Measurements from ENCODE around the gene ALK.

DNA sequence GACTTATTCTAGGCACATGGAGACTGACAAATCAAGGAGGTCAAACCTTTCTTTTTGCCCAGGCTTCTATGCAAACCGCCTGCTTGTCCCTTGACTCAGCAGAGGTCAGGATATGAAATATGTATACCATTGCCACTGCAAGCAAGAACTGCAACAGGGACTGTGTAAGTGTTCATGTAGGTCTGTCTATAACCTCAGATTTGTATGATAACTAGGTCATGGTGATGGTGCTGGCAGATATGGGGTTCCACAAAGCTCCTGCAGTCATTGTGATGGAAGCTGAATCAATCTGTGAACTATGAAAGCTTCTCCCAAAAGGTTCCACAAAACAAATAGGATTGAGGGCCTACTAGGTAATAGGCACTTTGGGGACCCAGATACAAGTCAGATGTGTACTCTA is 489.9 kb downstream of the ALK start:
- TF ChIP-seq, protein P1, sequence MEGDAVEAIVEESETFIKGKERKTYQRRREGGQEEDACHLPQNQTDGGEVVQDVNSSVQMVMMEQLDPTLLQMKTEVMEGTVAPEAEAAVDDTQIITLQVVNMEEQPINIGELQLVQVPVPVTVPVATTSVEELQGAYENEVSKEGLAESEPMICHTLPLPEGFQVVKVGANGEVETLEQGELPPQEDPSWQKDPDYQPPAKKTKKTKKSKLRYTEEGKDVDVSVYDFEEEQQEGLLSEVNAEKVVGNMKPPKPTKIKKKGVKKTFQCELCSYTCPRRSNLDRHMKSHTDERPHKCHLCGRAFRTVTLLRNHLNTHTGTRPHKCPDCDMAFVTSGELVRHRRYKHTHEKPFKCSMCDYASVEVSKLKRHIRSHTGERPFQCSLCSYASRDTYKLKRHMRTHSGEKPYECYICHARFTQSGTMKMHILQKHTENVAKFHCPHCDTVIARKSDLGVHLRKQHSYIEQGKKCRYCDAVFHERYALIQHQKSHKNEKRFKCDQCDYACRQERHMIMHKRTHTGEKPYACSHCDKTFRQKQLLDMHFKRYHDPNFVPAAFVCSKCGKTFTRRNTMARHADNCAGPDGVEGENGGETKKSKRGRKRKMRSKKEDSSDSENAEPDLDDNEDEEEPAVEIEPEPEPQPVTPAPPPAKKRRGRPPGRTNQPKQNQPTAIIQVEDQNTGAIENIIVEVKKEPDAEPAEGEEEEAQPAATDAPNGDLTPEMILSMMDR (IDR thresholded peaks at IDR 0.05), result no peak
- TF ChIP-seq, protein P2, sequence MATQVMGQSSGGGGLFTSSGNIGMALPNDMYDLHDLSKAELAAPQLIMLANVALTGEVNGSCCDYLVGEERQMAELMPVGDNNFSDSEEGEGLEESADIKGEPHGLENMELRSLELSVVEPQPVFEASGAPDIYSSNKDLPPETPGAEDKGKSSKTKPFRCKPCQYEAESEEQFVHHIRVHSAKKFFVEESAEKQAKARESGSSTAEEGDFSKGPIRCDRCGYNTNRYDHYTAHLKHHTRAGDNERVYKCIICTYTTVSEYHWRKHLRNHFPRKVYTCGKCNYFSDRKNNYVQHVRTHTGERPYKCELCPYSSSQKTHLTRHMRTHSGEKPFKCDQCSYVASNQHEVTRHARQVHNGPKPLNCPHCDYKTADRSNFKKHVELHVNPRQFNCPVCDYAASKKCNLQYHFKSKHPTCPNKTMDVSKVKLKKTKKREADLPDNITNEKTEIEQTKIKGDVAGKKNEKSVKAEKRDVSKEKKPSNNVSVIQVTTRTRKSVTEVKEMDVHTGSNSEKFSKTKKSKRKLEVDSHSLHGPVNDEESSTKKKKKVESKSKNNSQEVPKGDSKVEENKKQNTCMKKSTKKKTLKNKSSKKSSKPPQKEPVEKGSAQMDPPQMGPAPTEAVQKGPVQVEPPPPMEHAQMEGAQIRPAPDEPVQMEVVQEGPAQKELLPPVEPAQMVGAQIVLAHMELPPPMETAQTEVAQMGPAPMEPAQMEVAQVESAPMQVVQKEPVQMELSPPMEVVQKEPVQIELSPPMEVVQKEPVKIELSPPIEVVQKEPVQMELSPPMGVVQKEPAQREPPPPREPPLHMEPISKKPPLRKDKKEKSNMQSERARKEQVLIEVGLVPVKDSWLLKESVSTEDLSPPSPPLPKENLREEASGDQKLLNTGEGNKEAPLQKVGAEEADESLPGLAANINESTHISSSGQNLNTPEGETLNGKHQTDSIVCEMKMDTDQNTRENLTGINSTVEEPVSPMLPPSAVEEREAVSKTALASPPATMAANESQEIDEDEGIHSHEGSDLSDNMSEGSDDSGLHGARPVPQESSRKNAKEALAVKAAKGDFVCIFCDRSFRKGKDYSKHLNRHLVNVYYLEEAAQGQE (IDR thresholded peaks at IDR 0.05), result no peak
- TF ChIP-seq FOXS1 (CRISPR knock-in tag; IDR thresholded peaks at IDR 0.05), result no peak
- no peak for TF ChIP-seq POLR2A (IDR thresholded peaks at IDR 0.05; ENCODE audit: low read length)
- TF ChIP-seq, protein P3, sequence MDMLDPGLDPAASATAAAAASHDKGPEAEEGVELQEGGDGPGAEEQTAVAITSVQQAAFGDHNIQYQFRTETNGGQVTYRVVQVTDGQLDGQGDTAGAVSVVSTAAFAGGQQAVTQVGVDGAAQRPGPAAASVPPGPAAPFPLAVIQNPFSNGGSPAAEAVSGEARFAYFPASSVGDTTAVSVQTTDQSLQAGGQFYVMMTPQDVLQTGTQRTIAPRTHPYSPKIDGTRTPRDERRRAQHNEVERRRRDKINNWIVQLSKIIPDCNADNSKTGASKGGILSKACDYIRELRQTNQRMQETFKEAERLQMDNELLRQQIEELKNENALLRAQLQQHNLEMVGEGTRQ (IDR thresholded peaks at IDR 0.05), result no peak
- TF ChIP-seq TP53 (CRISPR knock-in tag; IDR thresholded peaks at IDR 0.05), result no peak
- no peak for TF ChIP-seq EP300 (IDR thresholded peaks at IDR 0.05)
- no peak for TF ChIP-seq ZFP36 (IDR thresholded peaks at IDR 0.05; ENCODE audit: borderline replicate concordance, partially characterized antibody)
- no peak for TF ChIP-seq KDM5A (IDR thresholded peaks at IDR 0.05)
- no peak for TF ChIP-seq RFX5 (IDR thresholded peaks at IDR 0.05)

All from A549 (cell line).